Esophagus squamous epithelium (tissue), 5 donors: ENCODE data around the gene VWA5B2. TPM values are rescaled to one million over a fixed set of nuclear protein-coding genes. Genes with fewer than 3 reads are reported as not detected.

Experiments used
- DNase-seq: peaks from one replicate; lab custom pipeline; 2025; lab: John Stamatoyannopoulos, UW
- H3K27ac ChIP-seq, 4 donors: fragments of 200-600 bp; sonication (generic); one replicate each; pipeline ENCODE4 v1.5.1; 2016 to 2019; ENCODE audit warnings: mild to moderate bottlenecking in 1 of 4
- H3K27me3 ChIP-seq, 4 donors: fragments of 200-600 bp; sonication (generic); 1 replicate in 3 of 4; 2 replicates in 1 of 4; pipeline versions ENCODE4 v1.5.1 to v1.6.0; 2017 to 2021; ENCODE audit warnings: antibody characterized with exemption in 1 of 4
- H3K36me3 ChIP-seq, 3 donors: fragments of 200-600 bp; sonication (generic); one replicate each; pipeline ENCODE4 v1.5.1; 2016 to 2019
- H3K4me1 ChIP-seq, 3 donors: fragments of 200-600 bp; sonication (generic); one replicate each; pipeline ENCODE4 v1.5.1; 2017 to 2019
- H3K4me3 ChIP-seq, 4 donors: fragments of 200-600 bp; sonication (generic); 1 replicate in 3 of 4; 2 replicates in 1 of 4; pipeline ENCODE4 v1.5.1; 2016 to 2019; ENCODE audit warnings: mild to moderate bottlenecking in 2 of 4, moderate library complexity in 1 of 4
- H3K9me3 ChIP-seq, 3 donors: fragments of 200-600 bp; sonication (generic); one replicate each; pipeline ENCODE4 v1.5.1; 2016 to 2019
- CTCF ChIP-seq, 6 experiments: fragments of 450-650 bp in 4 of 6; fragments of 200-600 bp in 2 of 6; sonication (generic) in 2 of 6; IDR thresholded peaks; one replicate each; pipeline ENCODE4 v1.5.1; 2016 to 2019; ENCODE audit warnings: antibody characterized with exemption in 6 of 6, mild to moderate bottlenecking in 4 of 6, moderate library complexity in 4 of 6
- POLR2A ChIP-seq, 4 donors: fragments of 450-650 bp; IDR thresholded peaks; one replicate each; pipeline ENCODE4 v1.6.1; 2017; ENCODE audit warnings: antibody characterized with exemption in 4 of 4, mild to moderate bottlenecking in 4 of 4, moderate library complexity in 3 of 4
- WGBS, 2 donors: methylation state at CpG; one replicate each; pipeline ENCODE4 v1.1.5; 2018; 5-methylcytosine and 5-hydroxymethylcytosine counted together
- intact Hi-C: fragments of 100-400 bp; cut with DNase I; formaldehyde crosslinking; loops from one replicate; pipeline ENCODE4 v1.15.0; 2022
- total RNA-seq, 4 donors: library from RNA; depleted of rRNA; stranded (reverse); fragments of >200 nt; gene quantifications; one replicate each; pipeline ENCODE4 v1.1.0, GENCODE V29; 2016
- donor health status: DM: yes; HTN: yes; CAD: no.

Gene VWA5B2
- total RNA-seq, 4 donors from 2014 or later: 0.22 TPM; not detected in 3

GRCh38 chr3:184240384-184241140 is 11.2 kb downstream of the VWA5B2 start:
- H3K27me3 ChIP-seq: peaks cover 0 to 33% (median 0%) of the 10 kb centered on the region in 4 donors
- H3K4me1 ChIP-seq: peaks cover 0 to 14% (median 7%) of the 10 kb centered on the region in 3 donors
- intact Hi-C loops: loop anchor here (5.0 kb wide), 1 partner anchor 93 kb away; no protein-coding TSS in a partner anchor
- WGBS, 2 donors: 60 to 83% methylated on average over 1 to 2 of the region's 4 CpGs
- H3K9me3 ChIP-seq: no peaks in the 10 kb centered on the region
- H3K27ac ChIP-seq: no peak overlapping the region
- TF ChIP-seq POLR2A (IDR thresholded peaks at IDR 0.05): no peak
- no peak for TF ChIP-seq CTCF (IDR thresholded peaks at IDR 0.05)
- no peak for DNase-seq
- H3K36me3 ChIP-seq: peaks cover 22 to 38% (median 31%) of the 10 kb centered on the region in 3 donors
- H3K4me3 ChIP-seq: no peak overlapping the region

GRCh38 chr3:184241141-184241446 is 11.7 kb downstream of the VWA5B2 start:
- Histone ChIP-seq H3K4me3 (peak overlapping the region in 1 of 4 donors; percentile 38), H3K4me1 (peaks cover 0 to 14% (median 7%) of the 10 kb centered on the region in 3 donors), H3K9me3 (no peaks in the 10 kb centered on the region), H3K27me3 (peaks cover 0 to 30% (median 0%) of the 10 kb centered on the region in 4 donors), H3K36me3 (peaks cover 22 to 43% (median 31%) of the 10 kb centered on the region in 3 donors), H3K27ac (peak overlapping the region in 1 of 4 donors; percentile 55)
- intact Hi-C loops: loop anchor here (5.0 kb wide), 1 partner anchor 94 kb away; no protein-coding TSS in a partner anchor
- TF ChIP-seq POLR2A (IDR thresholded peaks at IDR 0.05) (no peak), CTCF (IDR thresholded peaks at IDR 0.05) (no peak)
- WGBS, 2 donors: 29 to 37% methylated on average over 12 to 13 of the region's 17 CpGs
- DNase-seq: no peak

DNA sequence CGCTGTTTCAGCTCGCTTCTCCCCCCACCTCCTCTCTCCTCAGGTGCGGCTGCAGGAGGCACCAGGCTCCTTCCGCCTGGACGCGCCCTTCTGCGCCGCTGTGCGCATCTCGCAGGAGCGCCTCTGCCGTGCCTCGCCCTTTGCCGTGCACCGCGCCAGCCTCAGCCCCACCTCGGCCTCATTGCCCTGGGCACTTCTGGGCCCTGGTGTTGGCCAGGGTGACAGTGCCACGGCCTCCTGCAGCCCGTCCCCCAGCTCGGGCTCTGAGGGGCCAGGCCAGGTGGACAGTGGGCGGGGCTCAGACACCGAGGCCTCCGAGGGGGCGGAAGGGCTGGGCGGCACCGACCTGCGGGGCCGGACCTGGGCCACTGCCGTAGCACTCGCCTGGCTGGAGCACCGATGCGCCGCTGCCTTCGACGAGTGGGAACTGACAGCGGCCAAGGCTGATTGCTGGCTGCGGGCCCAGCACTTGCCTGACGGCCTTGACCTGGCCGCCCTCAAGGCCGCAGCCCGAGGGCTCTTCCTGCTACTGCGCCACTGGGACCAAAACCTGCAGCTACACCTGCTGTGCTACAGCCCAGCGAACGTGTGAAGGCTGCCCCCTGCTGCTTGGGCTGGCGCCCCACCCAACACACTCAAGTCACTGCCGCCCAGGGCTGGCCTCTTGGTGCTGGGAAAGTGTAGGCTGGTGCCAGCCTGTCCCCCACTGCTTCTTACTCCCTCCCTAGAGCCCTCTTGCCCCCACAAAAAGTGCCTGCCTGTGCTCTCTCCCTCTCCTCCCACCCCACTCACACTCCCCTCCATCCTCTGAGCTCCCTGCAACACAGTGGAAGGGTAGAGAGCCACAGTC is 12.3 kb downstream of the VWA5B2 start:
- intact Hi-C loops: loop anchor here (5.0 kb wide), 1 partner anchor 94 kb away; no protein-coding TSS in a partner anchor
- peak in 5 of 6 experiments; percentile 54 to 81 (median 55) for TF ChIP-seq CTCF (IDR thresholded peaks at IDR 0.05)
- no peak for TF ChIP-seq POLR2A (IDR thresholded peaks at IDR 0.05)

DNA sequence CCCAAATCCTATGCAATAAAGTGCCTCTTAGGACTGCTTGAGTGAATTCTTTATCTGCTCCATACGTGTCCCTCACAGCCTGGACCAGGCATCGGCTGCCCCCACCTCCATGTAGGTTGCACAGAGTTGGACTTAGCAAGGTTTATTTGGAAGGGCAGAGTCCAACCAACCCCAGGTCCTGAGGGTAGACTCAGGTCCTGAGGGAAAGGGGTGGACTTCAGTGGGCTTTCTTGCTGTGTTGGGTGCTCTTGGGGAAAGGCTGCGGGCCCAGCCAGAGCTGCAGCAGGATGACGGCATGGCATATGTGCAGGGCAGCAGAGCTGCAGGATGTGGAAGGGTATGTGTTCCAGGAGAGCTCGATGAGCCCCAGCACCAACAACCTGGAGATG is 12.9 kb downstream of the VWA5B2 start:
- TF ChIP-seq POLR2A (IDR thresholded peaks at IDR 0.05) (no peak), CTCF (IDR thresholded peaks at IDR 0.05) (no peak)
- Histone ChIP-seq H3K27ac (no peak overlapping the region), H3K9me3 (no peaks in the 10 kb centered on the region), H3K4me1 (peaks cover under 1 to 18% (median 8%) of the 10 kb centered on the region in 3 donors), H3K4me3 (no peak overlapping the region), H3K36me3 (peaks cover 22 to 45% (median 31%) of the 10 kb centered on the region in 3 donors), H3K27me3 (peaks cover 0 to 18% (median 0%) of the 10 kb centered on the region in 4 donors)
- 67 to 80% methylated on average over 1 to 4 of the region's 5 CpGs for WGBS, 2 donors
- intact Hi-C loops: loop anchor here (5.0 kb wide), 1 partner anchor 95 kb away; no protein-coding TSS in a partner anchor
- no peak for DNase-seq

More for the DNA sequence above, 12.3 kb downstream of the VWA5B2 start:
- Histone ChIP-seq H3K4me1 (peaks cover 0 to 14% (median 7%) of the 10 kb centered on the region in 3 donors), H3K27ac (peak overlapping the region in 2 of 4 donors; percentile 35 to 55), H3K27me3 (peaks cover 0 to 24% (median 0%) of the 10 kb centered on the region in 4 donors), H3K4me3 (peak overlapping the region; percentile 12 to 38 (median 26)), H3K36me3 (peaks cover 22 to 45% (median 31%) of the 10 kb centered on the region in 3 donors), H3K9me3 (no peaks in the 10 kb centered on the region)
- WGBS, 2 donors: 17 to 48% methylated on average over 3 of the region's 46 CpGs
- DNase-seq: no peak
